Measurements from ENCODE around the gene C1orf21. TPM values are rescaled to one million over a fixed set of nuclear protein-coding genes. Genes with fewer than 3 reads are reported as not detected.

The C1orf21 gene
- polyA plus RNA-seq, 1 donor (not counting 4 experiments of a cell fraction or from before 2014, with no cell fraction given), result 44.3 TPM

DNA sequence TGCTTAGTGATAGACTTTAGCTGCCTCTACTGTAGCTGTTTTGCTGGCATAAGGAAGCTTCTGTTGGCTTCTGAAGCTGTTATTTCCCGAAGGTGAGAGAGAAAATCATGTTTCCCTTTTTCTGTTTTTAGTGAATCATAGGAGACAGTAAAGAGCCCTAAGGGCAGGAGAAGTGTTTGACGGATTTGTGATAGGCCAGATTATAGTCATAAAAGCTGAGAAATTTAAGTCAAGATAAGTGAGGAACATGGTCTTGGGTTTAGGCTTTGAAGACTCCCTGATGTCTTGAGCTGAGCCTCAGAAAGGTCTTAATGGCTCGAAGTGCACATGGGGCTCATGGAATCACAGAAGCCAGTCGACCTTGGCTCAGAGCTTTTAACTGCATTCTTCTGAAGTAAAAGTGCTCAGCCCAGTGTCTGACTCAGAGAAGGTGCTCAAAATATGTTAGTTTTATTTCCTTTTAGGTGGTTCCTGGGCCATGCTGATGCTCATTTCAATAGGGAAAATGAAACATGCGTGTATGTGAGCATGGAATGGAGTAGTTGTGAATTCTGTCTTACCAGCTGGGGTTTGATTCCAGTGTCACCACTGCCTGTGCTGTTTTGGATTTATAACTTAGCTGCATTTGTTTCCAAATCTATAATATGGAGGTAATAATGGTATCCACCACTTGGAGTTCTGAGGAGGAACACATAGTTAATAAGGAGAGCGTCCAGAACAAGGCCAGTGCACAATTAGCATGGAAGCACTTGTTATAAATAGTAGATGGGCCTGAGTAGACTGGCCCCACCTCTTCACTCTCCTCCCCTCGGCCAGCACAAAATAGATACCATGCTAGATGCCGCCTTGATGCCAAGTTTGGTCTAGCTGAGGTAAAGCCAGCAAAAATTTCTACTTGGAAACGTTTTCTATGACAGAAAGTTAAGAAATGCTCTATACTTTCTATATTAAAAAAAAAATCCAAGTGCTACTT lies 99.2 kb downstream of the C1orf21 start:
- Histone ChIP-seq H4K20me1 (ENCODE audit: control insufficient read depth, extremely low read depth, insufficient read depth, low read length) (no peaks in the 10 kb centered on the region), H3K4me1 (ENCODE audit: control insufficient read depth, extremely low read depth, insufficient read depth, low read length) (peaks cover 34% of the 10 kb centered on the region), H3K9me3 (ENCODE audit: control insufficient read depth, low read depth, low read length) (no peaks in the 10 kb centered on the region), H3K4me3 (ENCODE audit: control insufficient read depth in 2 of 3, extremely low read depth in 1 of 3, insufficient read depth in 2 of 3, low read depth in 1 of 3, low read length in 3 of 3) (peak overlapping the region in 1 of 3 experiments; percentile 7), H3K27me3 (ENCODE audit: control insufficient read depth, extremely low read depth, insufficient read depth, low read length) (no peaks in the 10 kb centered on the region), H3K27ac (ENCODE audit: control insufficient read depth, insufficient read depth, low read length) (peak overlapping the region; percentile 83), H2AFZ (ENCODE audit: control insufficient read depth, low read length) (peak overlapping the region; percentile 35), H3K4me2 (ENCODE audit: control insufficient read depth, extremely low read depth, insufficient read depth, low read depth, low read length) (peak overlapping the region; percentile 84), H3K9ac (ENCODE audit: control insufficient read depth, extremely low read depth, insufficient read depth, low read length) (peak overlapping the region; percentile 50), H3K79me2 (ENCODE audit: control insufficient read depth, insufficient read depth, low read length) (peaks cover 28% of the 10 kb centered on the region), H3K36me3 (ENCODE audit: control insufficient read depth in 2 of 2, extremely low read depth in 1 of 2, insufficient read depth in 2 of 2, low read length in 2 of 2) (peaks cover 0 to 2% of the 10 kb centered on the region in 2 experiments), H3K9me1 (ENCODE audit: control insufficient read depth, extremely low read depth, insufficient read depth, low read length) (no peaks in the 10 kb centered on the region)
- FAIRE-seq (peak; percentile 60), DNase-seq (ENCODE audit: low read depth, low spot score) (no peak)
- dilution Hi-C loops (cut with MboI; ENCODE audit: extremely low pct_ligation_motif_present, low sequenced_read_pairs), result no loop called here
- TF ChIP-seq EZH2 (IDR thresholded peaks at IDR 0.05; ENCODE audit: low read length), result no peak
- TF ChIP-seq, protein P1, sequence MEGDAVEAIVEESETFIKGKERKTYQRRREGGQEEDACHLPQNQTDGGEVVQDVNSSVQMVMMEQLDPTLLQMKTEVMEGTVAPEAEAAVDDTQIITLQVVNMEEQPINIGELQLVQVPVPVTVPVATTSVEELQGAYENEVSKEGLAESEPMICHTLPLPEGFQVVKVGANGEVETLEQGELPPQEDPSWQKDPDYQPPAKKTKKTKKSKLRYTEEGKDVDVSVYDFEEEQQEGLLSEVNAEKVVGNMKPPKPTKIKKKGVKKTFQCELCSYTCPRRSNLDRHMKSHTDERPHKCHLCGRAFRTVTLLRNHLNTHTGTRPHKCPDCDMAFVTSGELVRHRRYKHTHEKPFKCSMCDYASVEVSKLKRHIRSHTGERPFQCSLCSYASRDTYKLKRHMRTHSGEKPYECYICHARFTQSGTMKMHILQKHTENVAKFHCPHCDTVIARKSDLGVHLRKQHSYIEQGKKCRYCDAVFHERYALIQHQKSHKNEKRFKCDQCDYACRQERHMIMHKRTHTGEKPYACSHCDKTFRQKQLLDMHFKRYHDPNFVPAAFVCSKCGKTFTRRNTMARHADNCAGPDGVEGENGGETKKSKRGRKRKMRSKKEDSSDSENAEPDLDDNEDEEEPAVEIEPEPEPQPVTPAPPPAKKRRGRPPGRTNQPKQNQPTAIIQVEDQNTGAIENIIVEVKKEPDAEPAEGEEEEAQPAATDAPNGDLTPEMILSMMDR (optimal IDR thresholded peaks at IDR 0.05 in 1 of 3, IDR thresholded peaks at IDR 0.05 in 1 of 3, conservative IDR thresholded peaks at IDR 0.05 in 1 of 3; ENCODE audit: extremely low read depth in 1 of 3, insufficient read depth in 2 of 3, low read length in 3 of 3), result peak in 1 of 3 experiments; percentile 8

DNA sequence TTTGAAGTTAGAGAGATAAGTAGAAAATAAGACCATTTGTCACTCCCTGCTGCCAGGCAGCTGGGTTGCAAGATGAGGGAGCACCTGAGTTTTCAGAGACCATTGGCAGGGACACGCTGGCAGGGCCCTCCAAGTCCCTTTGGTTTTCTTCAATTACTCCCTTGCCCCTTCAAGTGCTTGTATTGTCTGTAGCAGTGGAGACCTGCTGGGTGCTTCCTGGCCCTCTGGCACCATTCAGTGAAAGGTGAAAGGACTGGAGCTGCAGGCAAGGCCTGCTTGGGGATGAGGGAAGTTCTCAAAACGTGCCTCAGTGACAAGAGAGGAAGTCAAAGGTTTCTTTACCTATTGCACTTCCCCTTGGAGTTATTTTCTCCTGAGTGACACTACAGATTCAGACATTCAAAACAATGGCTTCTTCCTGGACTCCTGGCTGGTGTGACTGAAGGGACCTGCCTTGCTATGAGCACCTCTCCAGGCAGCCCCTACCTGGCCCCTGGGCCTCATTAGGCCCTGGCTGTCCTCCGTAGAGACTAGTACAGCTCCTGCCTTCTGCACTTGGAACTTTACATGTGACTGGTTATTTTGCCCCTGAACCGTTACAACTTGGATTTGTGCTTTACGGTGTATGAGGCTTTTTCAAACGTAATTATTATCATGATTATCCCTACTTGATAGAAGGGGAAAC lies 100.1 kb downstream of the C1orf21 start:
- no peak overlapping the region for H3K4me3 ChIP-seq (ENCODE audit: control insufficient read depth in 2 of 3, extremely low read depth in 1 of 3, insufficient read depth in 2 of 3, low read depth in 1 of 3, low read length in 3 of 3)
- no peaks in the 10 kb centered on the region for H3K36me3 ChIP-seq (ENCODE audit: control insufficient read depth in 2 of 2, extremely low read depth in 1 of 2, insufficient read depth in 2 of 2, low read length in 2 of 2)
- H3K9me3 ChIP-seq (ENCODE audit: control insufficient read depth, low read depth, low read length), result no peaks in the 10 kb centered on the region
- H3K9me1 ChIP-seq (ENCODE audit: control insufficient read depth, extremely low read depth, insufficient read depth, low read length), result no peaks in the 10 kb centered on the region
- no peak overlapping the region for H3K4me2 ChIP-seq (ENCODE audit: control insufficient read depth, extremely low read depth, insufficient read depth, low read depth, low read length)
- dilution Hi-C loops (cut with MboI; ENCODE audit: extremely low pct_ligation_motif_present, low sequenced_read_pairs), result no loop called here
- H3K27me3 ChIP-seq (ENCODE audit: control insufficient read depth, extremely low read depth, insufficient read depth, low read length), result no peaks in the 10 kb centered on the region
- FAIRE-seq (no peak), DNase-seq (ENCODE audit: low read depth, low spot score) (no peak)
- no peak overlapping the region for H2AFZ ChIP-seq (ENCODE audit: control insufficient read depth, low read length)
- no peaks in the 10 kb centered on the region for H4K20me1 ChIP-seq (ENCODE audit: control insufficient read depth, extremely low read depth, insufficient read depth, low read length)
- peaks cover 43% of the 10 kb centered on the region for H3K4me1 ChIP-seq (ENCODE audit: control insufficient read depth, extremely low read depth, insufficient read depth, low read length)
- no peak overlapping the region for H3K27ac ChIP-seq (ENCODE audit: control insufficient read depth, insufficient read depth, low read length)
- TF ChIP-seq, protein P1 (optimal IDR thresholded peaks at IDR 0.05 in 1 of 3, IDR thresholded peaks at IDR 0.05 in 1 of 3, conservative IDR thresholded peaks at IDR 0.05 in 1 of 3; ENCODE audit: extremely low read depth in 1 of 3, insufficient read depth in 2 of 3, low read length in 3 of 3), result no peak
- no peak for TF ChIP-seq EZH2 (IDR thresholded peaks at IDR 0.05; ENCODE audit: low read length)
- H3K79me2 ChIP-seq (ENCODE audit: control insufficient read depth, insufficient read depth, low read length), result peaks cover 25% of the 10 kb centered on the region
- no peak overlapping the region for H3K9ac ChIP-seq (ENCODE audit: control insufficient read depth, extremely low read depth, insufficient read depth, low read length)
